HCT116 (cell line): ENCODE data around the gene KIRREL3. TPM values are rescaled to one million over a fixed set of nuclear protein-coding genes. Genes with fewer than 3 reads are reported as not detected.

Experiments used
- ATAC-seq: fragments of 200-7000 bp; cut with Tn5 transposase; 2 replicates; pipeline ENCODE4 v1.9.1; 2020; ENCODE audit warnings: mild to moderate bottlenecking, moderate library complexity
- BruUV-seq: library from RNA; stranded (reverse); fragments of 400-500 nt; replicated peaks from 2 replicates; lab custom pipeline; 2021; lab: Mats Ljungman, UMichigan
- CTCF ChIA-PET: fragments of 300-600 bp; sonication (Branson Sonifier 250); formaldehyde crosslinking; loops from one replicate; lab custom pipeline; 2021; ENCODE audit warnings: antibody characterized with exemption; lab: Charles Lee
- POLR2A ChIA-PET: fragments of 300-600, 350-600 bp; sonication (Branson Sonifier 250); formaldehyde crosslinking; loops from one replicate; lab custom pipeline; 2021; ENCODE audit warnings: antibody characterized with exemption; lab: Charles Lee
- RAD21 ChIA-PET, 2 experiments: fragments of 300-600 bp; sonication (Branson Sonifier 250); formaldehyde crosslinking; loops; one replicate each; lab custom pipeline; 2023; ENCODE audit warnings: low total read pairs in 2 of 2; ENCODE audit not compliant: uncharacterized antibody in 2 of 2, unreplicated experiment in 2 of 2, low non-redundant PET in 1 of 2; lab: Charles Lee
- DNase-seq: peaks from one replicate; pipeline ENCODE4 v3.0.0-alpha.2; 2010; ENCODE audit warnings: low read depth, low spot score
- H2AFZ ChIP-seq: fragments of 200-600 bp; shearing (Covaris generic), sonication (generic); 2 replicates; pipeline ENCODE4 v1.6.1; 2017; ENCODE audit warnings: low read depth, mixed run types, mixed read lengths, antibody characterized with exemption, low read length; ENCODE audit not compliant: poor library complexity, severe bottlenecking
- H3K27ac ChIP-seq: 2 replicates; pipeline ENCODE4 v1.5.1; 2012; ENCODE audit warnings: low read depth, low read length
- H3K27me3 ChIP-seq: fragments of 200-600 bp; sonication (generic); 2 replicates; pipeline ENCODE4 v1.6.1; 2016; ENCODE audit warnings: mixed run types, low read length, mixed read lengths; ENCODE audit not compliant: insufficient read depth
- H3K36me3 ChIP-seq, 2 experiments: fragments of 200-500 bp in 1 of 2; fragments of 200-600 bp in 1 of 2; sonication (Bioruptor generic) in 1 of 2; sonication (generic) in 1 of 2; 2 replicates each; pipeline versions ENCODE4 v1.5.1 to v1.6.1; 2014 to 2016; ENCODE audit warnings: low read length in 2 of 2, inconsistent platforms in 1 of 2, mixed read lengths in 1 of 2, mixed run types in 1 of 2; ENCODE audit not compliant: insufficient read depth in 2 of 2, control insufficient read depth in 1 of 2
- H3K4me1 ChIP-seq, 2 experiments: fragments of 200-600 bp in 1 of 2; sonication (generic) in 1 of 2; 2 replicates each; pipeline versions ENCODE4 v1.5.1 to v1.6.1; 2012 to 2017; ENCODE audit warnings: low read length in 2 of 2, inconsistent platforms in 1 of 2, mild to moderate bottlenecking in 1 of 2, mixed read lengths in 1 of 2, mixed run types in 1 of 2, moderate library complexity in 1 of 2; ENCODE audit not compliant: insufficient read depth in 2 of 2, control insufficient read depth in 1 of 2
- H3K4me2 ChIP-seq: fragments of 200-600 bp; sonication (generic); 2 replicates; pipeline ENCODE4 v1.6.1; 2017; ENCODE audit warnings: mixed run types, low read length, mixed read lengths
- H3K4me3 ChIP-seq, 2 experiments: fragments of 200-600 bp in 1 of 2; sonication (generic) in 1 of 2; replicated peaks in 1 of 2; 2 replicates each; pipeline ENCODE4 v1.5.1; 2011 to 2016; ENCODE audit warnings: low read length in 2 of 2, control low read depth in 1 of 2, low read depth in 1 of 2, mild to moderate bottlenecking in 1 of 2, mixed read lengths in 1 of 2, mixed run types in 1 of 2
- H3K79me2 ChIP-seq: fragments of 200-600 bp; sonication (generic); 2 replicates; pipeline ENCODE4 v1.6.1; 2017; ENCODE audit warnings: mild to moderate bottlenecking, mixed run types, low read length, moderate library complexity, mixed read lengths; ENCODE audit not compliant: insufficient read depth
- H3K9ac ChIP-seq: fragments of 200-600 bp; sonication (generic); 2 replicates; pipeline ENCODE4 v1.6.1; 2016; ENCODE audit warnings: low read length, mixed read lengths
- H3K9me2 ChIP-seq: fragments of 200-600 bp; sonication (generic), shearing (Covaris generic); 2 replicates; pipeline ENCODE4 v1.6.1; 2017; ENCODE audit warnings: mixed run types, mild to moderate bottlenecking, moderate library complexity; ENCODE audit not compliant: insufficient read depth
- H3K9me3 ChIP-seq, 2 experiments: fragments of 200-500 bp in 1 of 2; fragments of 200-600 bp in 1 of 2; sonication (Bioruptor generic) in 1 of 2; sonication (generic) in 1 of 2; 2 replicates each; pipeline ENCODE4 v1.6.1; 2014 to 2017; ENCODE audit warnings: low read length in 2 of 2, mixed read lengths in 2 of 2, inconsistent platforms in 1 of 2, low read depth in 1 of 2, mild to moderate bottlenecking in 1 of 2, mixed run types in 1 of 2, moderate library complexity in 1 of 2; ENCODE audit not compliant: control insufficient read depth in 1 of 2, insufficient read depth in 1 of 2
- H4K20me1 ChIP-seq: fragments of 200-600 bp; sonication (generic), shearing (Covaris generic); 2 replicates; pipeline ENCODE4 v1.6.1; 2017; ENCODE audit warnings: mixed run types, mild to moderate bottlenecking, moderate library complexity; ENCODE audit not compliant: insufficient read depth
- CEBPB ChIP-seq: IDR thresholded peaks from 2 replicates; pipeline ENCODE4 v1.6.1; 2012; ENCODE audit warnings: low read depth
- CTCF ChIP-seq, 3 experiments: fragments of 200-600 bp in 1 of 3; sonication (generic) in 1 of 3; IDR thresholded peaks in 2 of 3; conservative IDR thresholded peaks in 1 of 3; 2 replicates each; pipeline ENCODE4 v1.5.1; 2012 to 2017; ENCODE audit warnings: low read depth in 2 of 3, low read length in 2 of 3, antibody characterized with exemption in 1 of 3, borderline replicate concordance in 1 of 3, control low read depth in 1 of 3, mild to moderate bottlenecking in 1 of 3, mixed read lengths in 1 of 3, mixed run types in 1 of 3, moderate library complexity in 1 of 3; ENCODE audit not compliant: insufficient read depth in 1 of 3
- EGR1 ChIP-seq: IDR thresholded peaks from 2 replicates; pipeline ENCODE4 v1.6.1; 2012; ENCODE audit warnings: low read depth
- ELF1 ChIP-seq: IDR thresholded peaks from 2 replicates; pipeline ENCODE4 v1.6.1; 2012; ENCODE audit warnings: low read depth, borderline replicate concordance
- EZH2 ChIP-seq: fragments of 200-600 bp; sonication (generic); IDR thresholded peaks from 2 replicates; pipeline ENCODE4 v1.6.1; 2017; ENCODE audit warnings: antibody characterized with exemption, mixed run types
- EZH2phosphoT487 ChIP-seq: fragments of 200-600 bp; IDR thresholded peaks from 2 replicates; pipeline ENCODE4 v1.6.1; 2018; ENCODE audit warnings: antibody characterized with exemption, borderline replicate concordance
- FOSL1 ChIP-seq: IDR thresholded peaks from 2 replicates; pipeline ENCODE4 v1.6.1; 2012; ENCODE audit warnings: low read depth
- JUND ChIP-seq: IDR thresholded peaks from 2 replicates; pipeline ENCODE4 v1.6.1; 2012
- MAX ChIP-seq: IDR thresholded peaks from 2 replicates; pipeline ENCODE4 v1.6.1; 2012
- RAD21 ChIP-seq: IDR thresholded peaks from 2 replicates; pipeline ENCODE4 v1.6.1; 2012; ENCODE audit warnings: low read depth, mild to moderate bottlenecking
- REST ChIP-seq: IDR thresholded peaks from 2 replicates; pipeline ENCODE4 v1.6.1; 2012; ENCODE audit warnings: low read depth
- SIN3A ChIP-seq: IDR thresholded peaks from 2 replicates; pipeline ENCODE4 v1.6.1; 2012; ENCODE audit warnings: low read depth
- SP1 ChIP-seq: IDR thresholded peaks from 2 replicates; pipeline ENCODE4 v1.6.1; 2012; ENCODE audit warnings: low read depth
- SRF ChIP-seq: IDR thresholded peaks from 2 replicates; pipeline ENCODE4 v1.6.1; 2012; ENCODE audit warnings: low read depth
- TCF7L2 ChIP-seq: IDR thresholded peaks from 2 replicates; pipeline ENCODE4 v1.7.0; 2011; ENCODE audit warnings: borderline replicate concordance, inconsistent platforms; ENCODE audit not compliant: insufficient read depth, insufficient read length; ENCODE audit errors: extremely low read depth
- intact Hi-C: fragments of 100-400 bp; cut with micrococcal nuclease; formaldehyde crosslinking; loops from 2 replicates; pipeline ENCODE4 v1.10.0; 2022
- total RNA-seq: library from RNA; stranded (reverse); gene quantifications from one replicate; pipeline ENCODE4 v1.2.1, GENCODE V29; 2021; ENCODE audit not compliant: unreplicated experiment
- TF ChIP-seq, protein P1 (sequence below): IDR thresholded peaks from 2 replicates; pipeline ENCODE4 v1.6.1; 2012

The KIRREL3 gene
- total RNA-seq, 1 experiment from 2014 or later: not detected

DNA sequence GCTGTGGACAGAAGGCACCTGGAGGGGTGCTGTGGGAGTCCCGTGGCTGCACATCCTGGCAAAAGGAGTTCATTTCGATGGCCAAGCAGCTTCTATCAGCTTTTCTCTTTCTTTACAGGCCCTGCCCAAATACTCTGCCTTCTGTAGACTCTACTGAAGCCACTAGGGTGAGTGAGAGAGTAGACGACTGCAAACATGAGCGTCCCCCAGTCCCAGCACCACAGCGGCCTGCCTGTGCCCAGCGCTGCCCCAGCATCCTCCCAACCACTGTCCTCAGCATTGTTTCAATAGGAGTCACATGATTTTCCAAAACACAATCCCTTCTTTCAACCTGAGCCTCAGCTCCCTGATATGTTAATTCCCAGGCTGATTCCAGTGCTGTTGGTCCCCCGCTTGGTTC, 110.0 kb downstream of the KIRREL3 start (continued):
- no peak for TF ChIP-seq REST
- TF ChIP-seq ELF1: no peak
- no peak for TF ChIP-seq SIN3A
- TF ChIP-seq SRF: no peak

- POLR2A ChIA-PET: no interaction called here
- Histone ChIP-seq H3K4me1 (no peaks in the 10 kb centered on the region), H3K27me3 (no peaks in the 10 kb centered on the region; the same call in 1 of the 2 replicates), H3K9ac (no peak overlapping the region), H3K9me3 (no peaks in the 10 kb centered on the region), H3K4me3 (no peak overlapping the region), H3K27ac (no peak overlapping the region), H2AFZ (no peak overlapping the region), H3K9me2 (no peaks in the 10 kb centered on the region), H4K20me1 (no peaks in the 10 kb centered on the region), H3K36me3 (no peaks in the 10 kb centered on the region), H3K4me2 (no peak overlapping the region), H3K79me2 (no peaks in the 10 kb centered on the region)
- RAD21 ChIA-PET: no interaction called here
- BruUV-seq: no TSS peak
- CTCF ChIA-PET: no interaction called here
- DNase-seq: no peak
- TF ChIP-seq JUND: no peak
- no peak for TF ChIP-seq EZH2phosphoT487
- TF ChIP-seq ELF1: no peak
- no peak for TF ChIP-seq EGR1
- no peak for TF ChIP-seq RAD21
- TF ChIP-seq TCF7L2: no peak
- TF ChIP-seq FOSL1: no peak
- no peak for TF ChIP-seq MAX
- no peak for TF ChIP-seq SP1
- TF ChIP-seq EZH2: no peak
- TF ChIP-seq CTCF (IDR thresholded peaks at IDR 0.05 in 2 of 3, conservative IDR thresholded peaks at IDR 0.05 in 1 of 3; ENCODE audit: borderline replicate concordance in 1 of 3, insufficient read depth in 1 of 3, low read depth in 2 of 3, low read length in 2 of 3): no peak
- TF ChIP-seq, protein P1, sequence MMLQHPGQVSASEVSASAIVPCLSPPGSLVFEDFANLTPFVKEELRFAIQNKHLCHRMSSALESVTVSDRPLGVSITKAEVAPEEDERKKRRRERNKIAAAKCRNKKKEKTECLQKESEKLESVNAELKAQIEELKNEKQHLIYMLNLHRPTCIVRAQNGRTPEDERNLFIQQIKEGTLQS: no peak
- TF ChIP-seq CEBPB: no peak
- TF ChIP-seq SIN3A: no peak
- intact Hi-C loops: no loop called here
- no peak for ATAC-seq
These were observed 112.4 kb downstream of the KIRREL3 start for GRCh38 chr11:126888115-126888712.
